Type B pancreatic cell (in vitro differentiated cells): ENCODE data around the gene SETD1A. TPM values are rescaled to one million over a fixed set of nuclear protein-coding genes. Genes with fewer than 3 reads are reported as not detected.

Experiments
- DNase-seq: peaks from one replicate; pipeline ENCODE4 v3.0.0; 2021; ENCODE audit warnings: mixed read lengths; ENCODE audit not compliant: unreplicated experiment; ENCODE audit errors: extremely low spot score
- H3K27ac Mint-ChIP-seq: 2 replicates; pipeline ENCODE4 v1.8.0; 2021; ENCODE audit warnings: mild to moderate bottlenecking, mixed read lengths
- H3K27me3 Mint-ChIP-seq: 2 replicates; pipeline ENCODE4 v1.8.0; 2021; ENCODE audit warnings: mixed read lengths
- H3K36me3 Mint-ChIP-seq: 2 replicates; pipeline ENCODE4 v1.8.0; 2021; ENCODE audit warnings: mixed read lengths
- H3K4me1 Mint-ChIP-seq: one replicate; pipeline ENCODE4 v1.8.0; 2021; ENCODE audit warnings: mixed read lengths; ENCODE audit not compliant: unreplicated experiment
- H3K4me3 Mint-ChIP-seq: 2 replicates; pipeline ENCODE4 v1.8.0; 2021; ENCODE audit warnings: mild to moderate bottlenecking, mixed read lengths
- H3K9me3 Mint-ChIP-seq: 2 replicates; pipeline ENCODE4 v1.8.0; 2021; ENCODE audit warnings: mixed read lengths
- CTCF ChIP-seq: fragments of 200-600 bp; sonication (generic); conservative IDR thresholded peaks from 2 replicates; pipeline ENCODE4 v1.5.0; 2021; ENCODE audit warnings: antibody characterized with exemption, mild to moderate bottlenecking
- total RNA-seq: library from RNA; stranded (reverse); gene quantifications from 2 replicates; pipeline ENCODE4 v1.2.1, GENCODE V29; 2021; ENCODE audit warnings: low replicate concordance

SETD1A gene
- total RNA-seq, 1 donor from 2014 or later, result 25.0 TPM

- H3K36me3 Mint-ChIP-seq, result peaks cover 21% of the 10 kb centered on the region
- H3K4me1 Mint-ChIP-seq, result peaks cover 2% of the 10 kb centered on the region
- no peak overlapping the region for H3K4me3 Mint-ChIP-seq
- no peak overlapping the region for H3K27ac Mint-ChIP-seq
- H3K9me3 Mint-ChIP-seq, result no peaks in the 10 kb centered on the region
- TF ChIP-seq CTCF, result no peak
- no peak for DNase-seq
- no peaks in the 10 kb centered on the region for H3K27me3 Mint-ChIP-seq
These were observed 6.5 kb downstream of the SETD1A start for GRCh38 chr16:30963925-30964511.

GRCh38 chr16:30964574-30965226, 7.1 kb downstream of the SETD1A start:
- Mint-ChIP-seq H3K27ac (no peak overlapping the region), H3K36me3 (peaks cover 21% of the 10 kb centered on the region), H3K4me1 (no peaks in the 10 kb centered on the region), H3K27me3 (no peaks in the 10 kb centered on the region), H3K4me3 (no peak overlapping the region), H3K9me3 (no peaks in the 10 kb centered on the region)
- DNase-seq, result no peak
- TF ChIP-seq CTCF, result no peak

GRCh38 chr16:30965436-30965835, 7.9 kb downstream of the SETD1A start:
- no peak for DNase-seq
- no peak for TF ChIP-seq CTCF
- Mint-ChIP-seq H3K4me3 (no peak overlapping the region), H3K9me3 (no peaks in the 10 kb centered on the region), H3K36me3 (peaks cover 18% of the 10 kb centered on the region), H3K27ac (no peak overlapping the region), H3K27me3 (no peaks in the 10 kb centered on the region), H3K4me1 (no peaks in the 10 kb centered on the region)

GRCh38 chr16:30966033-30966619, 8.6 kb downstream of the SETD1A start:
- Mint-ChIP-seq H3K4me1 (no peaks in the 10 kb centered on the region), H3K4me3 (no peak overlapping the region), H3K36me3 (peaks cover 20% of the 10 kb centered on the region), H3K27ac (no peak overlapping the region), H3K27me3 (no peaks in the 10 kb centered on the region), H3K9me3 (no peaks in the 10 kb centered on the region)
- no peak for DNase-seq
- no peak for TF ChIP-seq CTCF

GRCh38 chr16:30967795-30968194, 10.2 kb downstream of the SETD1A start:
- no peaks in the 10 kb centered on the region for H3K4me1 Mint-ChIP-seq
- DNase-seq, result no peak
- no peak for TF ChIP-seq CTCF
- H3K9me3 Mint-ChIP-seq, result no peaks in the 10 kb centered on the region
- peaks cover 24% of the 10 kb centered on the region for H3K36me3 Mint-ChIP-seq
- no peaks in the 10 kb centered on the region for H3K27me3 Mint-ChIP-seq
- H3K4me3 Mint-ChIP-seq, result no peak overlapping the region
- H3K27ac Mint-ChIP-seq, result no peak overlapping the region
